Measurements from ENCODE around the gene TRIM56.
A peak's percentile ranks its signal among the peaks of the same experiment; 100 is the strongest.
"Not testable (repeated sequence)": the region's sequence is repeated elsewhere in the genome, so short reads cannot be mapped to it uniquely, and the experiment has no call there.

The TRIM56 gene

GRCh38 chr7:101115215-101115614, 29.9 kb downstream of the TRIM56 start:
- Mint-ChIP-seq H3K9me3 (ENCODE audit: low read depth) (no peaks in the 10 kb centered on the region), H3K4me1 (ENCODE audit: low read depth) (peaks cover 5% of the 10 kb centered on the region), H3K36me3 (no peaks in the 10 kb centered on the region), H3K4me3 (no peak overlapping the region), H3K27me3 (peaks cover 3% of the 10 kb centered on the region), H3K27ac (no peak overlapping the region)

- Mint-ChIP-seq H3K27me3 (peaks cover 3% of the 10 kb centered on the region), H3K4me3 (no peak overlapping the region), H3K36me3 (no peaks in the 10 kb centered on the region), H3K27ac (no peak overlapping the region), H3K9me3 (ENCODE audit: low read depth) (no peaks in the 10 kb centered on the region), H3K4me1 (ENCODE audit: low read depth) (peaks cover 7% of the 10 kb centered on the region)
Measured at GRCh38 chr7:101116898-101117297, 31.6 kb downstream of the TRIM56 start.

- Mint-ChIP-seq H3K9me3 (ENCODE audit: low read depth) (no peaks in the 10 kb centered on the region), H3K27ac (no peak overlapping the region), H3K4me3 (no peak overlapping the region), H3K4me1 (ENCODE audit: low read depth) (peaks cover 10% of the 10 kb centered on the region), H3K27me3 (peaks cover 11% of the 10 kb centered on the region), H3K36me3 (no peaks in the 10 kb centered on the region)
Measured at GRCh38 chr7:101118856-101119255, 33.6 kb downstream of the TRIM56 start.

GRCh38 chr7:101119876-101120275, 34.6 kb downstream of the TRIM56 start:
- Mint-ChIP-seq H3K4me1 (ENCODE audit: low read depth) (peaks cover 15% of the 10 kb centered on the region), H3K36me3 (no peaks in the 10 kb centered on the region), H3K27ac (no peak overlapping the region), H3K9me3 (ENCODE audit: low read depth) (no peaks in the 10 kb centered on the region), H3K4me3 (no peak overlapping the region), H3K27me3 (peaks cover 16% of the 10 kb centered on the region)

- Mint-ChIP-seq H3K4me3 (no peak overlapping the region), H3K36me3 (no peaks in the 10 kb centered on the region), H3K4me1 (ENCODE audit: low read depth) (peaks cover 18% of the 10 kb centered on the region), H3K9me3 (ENCODE audit: low read depth) (no peaks in the 10 kb centered on the region), H3K27ac (no peak overlapping the region), H3K27me3 (peaks cover 18% of the 10 kb centered on the region)
Measured at GRCh38 chr7:101120315-101120714, 35.0 kb downstream of the TRIM56 start.

GRCh38 chr7:101121631-101121990, 36.3 kb downstream of the TRIM56 start:
- peaks cover 27% of the 10 kb centered on the region for H3K4me1 Mint-ChIP-seq (ENCODE audit: low read depth)
- H3K27ac Mint-ChIP-seq; H3K9me3 Mint-ChIP-seq (ENCODE audit: low read depth); H3K4me3 Mint-ChIP-seq; H3K36me3 Mint-ChIP-seq: not testable (repeated sequence)
- H3K27me3 Mint-ChIP-seq, result peaks cover 23% of the 10 kb centered on the region

- Mint-ChIP-seq H3K27me3 (peaks cover 23% of the 10 kb centered on the region), H3K4me3 (no peak overlapping the region), H3K27ac (no peak overlapping the region), H3K4me1 (ENCODE audit: low read depth) (peaks cover 33% of the 10 kb centered on the region), H3K9me3 (ENCODE audit: low read depth) (no peaks in the 10 kb centered on the region), H3K36me3 (no peaks in the 10 kb centered on the region)
Measured at GRCh38 chr7:101121991-101122932, 37.0 kb downstream of the TRIM56 start.

GRCh38 chr7:101122933-101123702, 37.8 kb downstream of the TRIM56 start:
- H3K4me1 Mint-ChIP-seq (ENCODE audit: low read depth), result peaks cover 37% of the 10 kb centered on the region
- H3K9me3 Mint-ChIP-seq (ENCODE audit: low read depth), result no peaks in the 10 kb centered on the region
- H3K27me3 Mint-ChIP-seq, result peaks cover 25% of the 10 kb centered on the region
- H3K27ac Mint-ChIP-seq, result no peak overlapping the region
- H3K4me3 Mint-ChIP-seq, result no peak overlapping the region
- no peaks in the 10 kb centered on the region for H3K36me3 Mint-ChIP-seq

GRCh38 chr7:101123703-101124068, 38.4 kb downstream of the TRIM56 start:
- no peaks in the 10 kb centered on the region for H3K36me3 Mint-ChIP-seq
- H3K4me1 Mint-ChIP-seq (ENCODE audit: low read depth), result peaks cover 37% of the 10 kb centered on the region
- H3K9me3 Mint-ChIP-seq (ENCODE audit: low read depth), result no peaks in the 10 kb centered on the region
- H3K27me3 Mint-ChIP-seq, result peaks cover 25% of the 10 kb centered on the region
- no peak overlapping the region for H3K27ac Mint-ChIP-seq
- H3K4me3 Mint-ChIP-seq, result no peak overlapping the region

GRCh38 chr7:101124376-101125056, 39.2 kb downstream of the TRIM56 start:
- H3K36me3 Mint-ChIP-seq, result no peaks in the 10 kb centered on the region
- H3K4me3 Mint-ChIP-seq, result no peak overlapping the region
- H3K27me3 Mint-ChIP-seq, result peaks cover 24% of the 10 kb centered on the region
- H3K27ac Mint-ChIP-seq, result no peak overlapping the region
- no peaks in the 10 kb centered on the region for H3K9me3 Mint-ChIP-seq (ENCODE audit: low read depth)
- peaks cover 37% of the 10 kb centered on the region for H3K4me1 Mint-ChIP-seq (ENCODE audit: low read depth)

- Mint-ChIP-seq H3K36me3 (no peaks in the 10 kb centered on the region), H3K27me3 (peaks cover 22% of the 10 kb centered on the region), H3K9me3 (ENCODE audit: low read depth) (no peaks in the 10 kb centered on the region), H3K4me1 (ENCODE audit: low read depth) (peaks cover 32% of the 10 kb centered on the region), H3K4me3 (no peak overlapping the region), H3K27ac (no peak overlapping the region)
Measured at GRCh38 chr7:101125989-101126650, 40.8 kb downstream of the TRIM56 start.

- Mint-ChIP-seq H3K27me3 (peaks cover 24% of the 10 kb centered on the region), H3K4me3 (peak within 1 kb of the TSS; percentile 61), H3K27ac (no peak within 1 kb of the TSS), H3K9me3 (ENCODE audit: low read depth) (no peaks in the 10 kb centered on the region), H3K36me3 (no peaks in the 10 kb centered on the region), H3K4me1 (ENCODE audit: low read depth) (peaks cover 30% of the 10 kb centered on the region)
Measured at GRCh38 chr7:101126651-101127459, 41.6 kb downstream of the TRIM56 start, which contains the start of gene SERPINE1. Gene SERPINE1 (plus strand): TSS chr7:101127104. CDS start chr7:101128394, 1,290 bp downstream.

GRCh38 chr7:101127460-101128039, 42.3 kb downstream of the TRIM56 start:
- peaks cover 23% of the 10 kb centered on the region for H3K27me3 Mint-ChIP-seq
- no peaks in the 10 kb centered on the region for H3K9me3 Mint-ChIP-seq (ENCODE audit: low read depth)
- no peak overlapping the region for H3K27ac Mint-ChIP-seq
- no peaks in the 10 kb centered on the region for H3K36me3 Mint-ChIP-seq
- H3K4me3 Mint-ChIP-seq, result no peak overlapping the region
- H3K4me1 Mint-ChIP-seq (ENCODE audit: low read depth), result peaks cover 28% of the 10 kb centered on the region

All from activated naive CD8-positive, alpha-beta T cell (primary cell).